Kidney tubule cell (primary cell): ENCODE results near the gene DENND1B.

Experiments
- DNase-seq: peaks from one replicate; pipeline ENCODE4 v3.0.0-alpha.2; 2018; ENCODE audit warnings: low spot score

DENND1B gene

DNA sequence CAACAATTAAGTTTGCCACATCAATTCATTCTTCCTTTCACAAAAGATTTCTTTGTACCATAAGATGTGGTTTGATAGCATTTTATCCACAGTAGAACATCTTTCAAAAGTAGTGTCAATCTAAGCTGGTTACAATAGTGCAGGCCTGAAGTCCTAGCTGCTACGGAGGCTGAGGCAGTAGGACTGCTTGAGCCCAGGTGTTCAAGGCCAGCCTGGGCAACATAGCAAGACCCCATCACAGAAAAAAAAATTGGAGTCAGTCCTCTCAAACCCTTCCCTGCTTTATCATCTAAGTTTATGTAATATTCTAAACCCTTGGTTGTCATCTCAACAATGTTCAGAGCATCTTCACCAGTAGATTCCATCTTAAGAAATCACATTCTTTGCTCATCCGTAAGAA lies 31.7 kb downstream of the DENND1B start:
- DNase-seq = no peak

DNA sequence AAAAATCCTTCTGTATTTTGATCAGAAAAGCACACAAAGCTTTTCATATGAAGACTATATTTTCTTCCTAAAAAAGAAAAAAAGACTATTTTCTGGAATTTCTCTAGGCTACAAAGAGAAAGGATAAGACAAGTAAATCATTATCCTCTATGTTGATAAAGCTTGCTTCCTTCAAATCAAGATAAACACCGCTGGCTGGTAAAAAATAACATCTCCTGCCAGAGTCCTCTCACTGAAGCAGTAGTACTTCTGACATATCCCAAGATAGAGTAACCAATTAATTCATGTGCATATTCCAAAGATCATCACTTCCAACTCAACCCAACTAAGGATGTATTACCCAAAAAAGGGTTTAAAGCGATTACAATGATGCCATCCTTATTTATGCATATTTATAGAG lies 34.3 kb downstream of the DENND1B start:
- no peak for DNase-seq

DNA sequence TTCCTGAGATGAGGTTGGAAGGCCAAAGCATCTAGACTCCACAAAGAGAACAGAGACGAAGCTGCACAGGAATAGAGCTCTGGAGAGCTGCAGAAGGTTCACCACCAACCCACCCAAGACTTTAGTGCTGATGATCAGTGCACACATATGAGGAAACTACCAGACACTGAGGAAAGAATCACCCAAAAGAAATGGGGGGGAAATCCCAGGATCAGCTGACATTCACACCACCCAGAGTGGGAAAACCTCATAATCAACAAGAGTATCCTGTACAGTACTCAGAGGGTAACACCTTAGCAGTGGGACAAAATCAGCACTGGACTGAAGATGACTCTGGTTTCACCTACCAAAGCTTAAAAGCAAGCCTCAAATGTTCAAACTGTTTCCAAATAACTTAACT lies 36.4 kb downstream of the DENND1B start:
- DNase-seq = no peak

DNA sequence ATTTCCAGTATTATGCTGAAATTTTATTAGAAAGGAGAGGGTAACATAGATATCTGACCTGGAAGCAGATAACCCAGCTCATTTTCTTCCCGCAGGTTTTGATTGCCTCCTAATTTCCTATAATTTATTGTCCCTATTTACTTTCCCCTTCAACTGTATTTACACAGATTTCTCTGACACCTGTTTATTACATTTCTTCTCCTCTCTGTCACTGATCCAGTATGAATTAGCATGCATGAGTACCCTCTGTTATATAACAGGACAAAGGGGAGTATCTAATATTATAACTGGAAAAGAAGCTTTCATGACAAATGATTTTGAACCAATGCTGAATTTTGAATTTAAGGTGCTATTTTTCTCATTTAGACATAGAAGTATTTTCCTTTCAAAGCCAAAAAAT lies 37.4 kb downstream of the DENND1B start:
- DNase-seq = no peak

DNA sequence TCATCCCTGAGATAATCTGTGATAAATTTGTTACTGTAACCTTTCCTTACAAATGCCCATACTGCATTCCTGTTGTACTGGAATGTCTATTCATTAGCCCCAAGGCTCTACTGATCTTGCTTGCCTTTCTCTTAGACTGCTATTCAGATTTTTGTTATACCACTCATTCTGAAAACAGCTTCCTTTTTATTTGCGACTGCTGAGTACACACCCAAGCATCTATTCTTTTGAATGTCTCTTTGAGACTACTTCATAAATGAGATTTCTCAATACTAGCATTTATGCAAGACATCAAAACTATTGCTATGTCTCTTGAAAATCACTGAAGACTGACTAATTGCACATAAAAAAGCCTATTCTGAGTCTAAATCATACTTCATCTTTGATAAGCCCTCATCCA lies 38.6 kb downstream of the DENND1B start:
- peak; percentile 17 for DNase-seq

DNA sequence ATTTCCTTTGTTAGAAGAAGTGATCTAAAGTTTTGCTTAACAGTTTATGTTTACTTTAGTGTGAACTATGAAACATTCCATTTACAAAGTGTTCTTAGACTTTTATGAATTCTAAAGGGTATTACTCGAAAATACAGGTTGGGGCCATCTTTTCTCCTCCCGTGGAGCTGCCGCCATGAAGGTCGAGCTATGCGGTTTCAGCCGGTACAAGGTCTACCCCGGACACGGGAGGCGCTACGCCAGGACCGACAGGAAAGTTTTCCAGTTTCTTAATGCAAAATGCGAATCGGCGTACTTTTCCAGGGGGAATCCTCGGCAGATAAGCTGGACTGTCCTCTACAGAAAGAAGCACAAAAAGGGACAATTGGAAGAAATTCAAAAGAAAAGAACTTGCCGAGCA lies 39.8 kb downstream of the DENND1B start:
- DNase-seq = no peak

DNA sequence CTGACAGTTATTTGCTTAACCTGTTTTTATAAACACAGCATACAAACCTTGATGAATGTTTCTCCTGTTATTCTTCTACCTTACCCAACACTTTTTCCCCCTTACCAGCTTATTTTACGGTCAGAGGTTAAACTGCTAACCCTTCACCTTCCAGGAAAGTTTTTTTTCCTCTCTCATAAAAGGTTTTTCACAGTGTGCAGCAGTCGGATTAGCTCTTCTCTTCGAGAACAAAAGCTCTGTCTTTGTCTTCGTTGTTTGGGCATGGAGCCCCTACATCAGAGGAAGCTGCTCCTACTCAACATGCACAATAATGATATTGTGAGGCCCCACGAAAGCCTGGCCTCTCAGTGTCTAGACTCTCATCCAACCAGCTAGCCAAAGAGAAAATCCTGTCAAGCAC lies 42.0 kb downstream of the DENND1B start:
- no peak for DNase-seq

DNA sequence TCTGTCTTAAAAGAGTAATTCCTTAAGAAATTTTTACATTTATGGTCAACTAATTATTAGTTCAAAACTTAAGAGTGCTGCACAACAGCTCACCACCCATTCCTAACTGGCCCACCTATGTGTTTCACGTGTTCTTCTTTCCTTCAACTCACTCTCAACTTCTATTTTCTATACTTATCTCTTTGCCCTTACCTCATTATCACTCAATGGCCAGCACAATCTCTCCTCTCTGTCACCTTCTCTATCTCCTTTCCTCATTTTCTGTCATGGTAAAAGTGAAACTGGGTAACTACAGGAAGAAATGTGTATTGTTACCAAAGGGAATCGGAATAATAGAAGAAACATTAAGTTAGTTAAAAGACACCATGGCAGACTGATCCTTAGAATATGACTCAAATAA lies 43.1 kb downstream of the DENND1B start:
- no peak for DNase-seq

DNA sequence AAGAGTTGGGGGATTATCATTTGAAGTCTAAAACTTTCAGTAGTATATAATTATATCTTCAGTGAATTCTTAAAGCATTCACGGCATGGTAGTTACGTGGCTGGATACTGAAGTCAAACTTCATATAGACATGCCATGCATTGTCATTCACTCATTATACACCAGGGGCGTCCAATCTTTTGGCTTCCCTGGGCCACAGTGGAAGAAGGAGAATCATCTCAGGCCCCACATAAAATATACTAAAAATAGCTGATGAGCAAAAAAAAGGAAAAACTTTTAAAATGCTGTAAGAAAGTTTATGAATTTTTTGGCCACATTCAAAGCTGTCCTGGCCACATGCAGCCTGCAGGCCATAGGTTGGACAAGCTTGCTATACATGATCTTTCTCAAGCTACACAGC lies 43.8 kb downstream of the DENND1B start:
- no peak for DNase-seq

DNA sequence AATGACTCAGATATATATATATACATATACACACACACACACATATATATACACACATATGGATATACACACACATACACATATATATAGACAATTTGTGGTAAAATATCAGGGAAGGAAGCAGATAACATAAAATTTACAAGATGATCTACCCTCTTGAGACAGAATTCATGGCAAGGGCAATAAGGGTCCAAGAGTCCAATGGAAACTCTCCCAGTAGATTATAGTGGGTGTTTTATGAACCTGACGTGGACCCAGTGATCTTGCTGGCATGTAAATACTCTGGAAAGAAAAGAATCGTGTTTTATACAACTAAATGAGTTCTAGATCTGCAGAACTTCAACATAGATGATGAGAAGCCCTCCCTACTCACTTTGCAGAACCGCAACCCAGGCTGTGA lies 49.3 kb downstream of the DENND1B start:
- DNase-seq = no peak

DNA sequence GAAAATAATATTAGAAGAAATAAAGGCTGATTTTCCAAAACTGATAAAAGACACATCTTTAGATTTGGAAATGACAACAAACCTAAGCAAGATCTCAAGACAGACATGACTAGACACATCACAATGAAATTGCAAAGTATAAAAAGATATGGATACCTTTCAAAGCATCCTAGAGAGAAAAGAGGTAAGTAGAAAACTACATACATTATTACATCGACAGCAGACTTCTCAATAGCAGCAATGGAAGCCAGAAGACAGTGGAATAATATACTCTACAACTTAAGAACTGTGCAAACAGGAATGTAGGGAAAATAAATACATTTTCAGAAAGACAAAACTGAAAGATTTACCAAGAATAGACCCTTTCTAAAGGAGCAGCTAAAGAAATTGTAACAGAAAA lies 50.2 kb downstream of the DENND1B start:
- peak; percentile 12 for DNase-seq

DNA sequence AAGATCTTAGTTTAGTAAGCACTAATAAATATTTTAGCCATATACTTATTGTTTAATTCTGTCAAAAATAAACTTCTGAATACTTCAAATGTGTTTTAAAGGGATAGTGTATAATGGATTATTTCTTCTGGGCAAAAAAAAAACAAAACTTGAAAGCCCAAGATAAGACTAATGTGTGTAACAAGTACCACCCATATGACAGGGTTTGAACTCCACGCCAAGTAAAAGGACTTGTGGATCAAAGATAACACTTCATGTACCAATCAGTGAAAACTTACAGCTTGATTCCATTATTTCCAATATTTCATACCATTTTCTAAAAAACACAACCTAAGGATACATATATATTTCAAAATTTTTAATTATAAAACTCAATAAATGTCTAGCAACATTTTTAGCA lies 59.5 kb downstream of the DENND1B start:
- no peak for DNase-seq

DNA sequence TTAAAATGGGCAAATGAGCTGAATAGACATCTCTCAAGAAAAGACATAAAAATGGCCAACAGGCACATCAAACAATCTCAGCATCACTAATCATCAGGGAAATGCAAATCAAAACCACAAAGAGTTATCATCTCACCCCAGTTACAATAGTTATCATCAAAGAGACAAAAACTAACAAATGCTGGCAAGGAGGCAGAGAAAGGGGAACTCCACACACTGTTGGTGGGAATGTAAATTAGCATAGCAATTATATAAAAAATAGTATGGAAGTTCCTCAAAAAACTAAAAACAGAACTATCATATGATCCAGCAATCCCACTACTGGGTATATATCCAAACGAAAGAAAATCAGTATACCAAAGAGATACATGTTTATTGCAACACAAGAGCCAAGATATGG lies 68.7 kb downstream of the DENND1B start:
- DNase-seq = no peak

DNA sequence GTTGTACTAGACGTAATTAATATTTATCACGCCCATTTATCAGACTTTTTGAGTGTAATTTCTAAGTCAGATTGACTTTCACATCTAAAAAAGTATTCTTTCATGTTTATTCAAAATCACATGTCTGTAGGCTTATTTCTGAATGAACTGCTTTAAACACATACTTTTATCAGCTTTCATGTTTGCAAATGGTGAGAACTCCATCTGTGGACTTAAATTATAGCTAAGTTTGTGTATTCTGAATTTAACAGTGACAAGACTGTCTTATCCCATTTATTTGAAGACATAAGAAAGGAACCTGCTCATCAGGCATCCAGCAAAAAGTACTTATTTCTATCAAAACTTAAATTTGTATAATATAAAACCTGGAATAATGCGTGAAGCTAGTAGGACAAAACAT lies 69.3 kb downstream of the DENND1B start:
- no peak for DNase-seq

DNA sequence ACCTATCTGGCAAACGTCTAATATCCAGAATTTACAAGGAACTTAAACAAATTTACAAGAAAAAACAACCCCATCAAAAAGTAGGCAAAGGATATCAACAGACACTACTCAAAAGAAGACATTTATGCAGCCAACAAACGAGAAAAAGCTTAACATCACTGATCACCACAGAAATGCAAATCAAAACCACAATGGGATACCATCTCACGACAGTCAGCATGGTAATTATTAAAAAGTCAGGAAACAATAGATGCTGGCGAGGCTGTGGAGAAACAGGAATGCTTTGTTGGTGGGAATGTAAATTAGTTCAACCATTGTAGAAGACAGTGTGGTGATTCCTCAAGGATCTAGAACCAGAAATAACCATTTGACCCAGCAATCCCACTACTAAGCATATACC lies 74.6 kb downstream of the DENND1B start:
- peak; percentile 63 for DNase-seq

DNA sequence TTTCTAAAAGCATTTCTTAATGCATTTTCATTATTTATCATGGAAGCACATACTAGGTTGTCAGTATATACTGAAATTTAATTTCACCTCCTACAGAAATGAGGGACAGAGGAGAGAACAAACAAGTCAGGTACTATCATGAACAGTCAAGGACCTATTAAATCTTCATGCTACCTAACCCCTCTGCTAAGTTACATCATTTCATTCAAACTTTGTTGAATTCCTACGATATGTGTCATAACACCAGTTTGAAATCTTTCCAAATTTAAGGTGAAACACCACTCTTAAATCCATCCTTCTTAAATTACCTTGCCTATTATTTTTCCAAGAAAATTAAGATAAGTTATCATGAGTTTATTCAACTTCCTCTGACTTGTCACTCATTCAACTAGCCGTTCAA lies 78.9 kb downstream of the DENND1B start:
- peak; percentile 50 for DNase-seq

DNA sequence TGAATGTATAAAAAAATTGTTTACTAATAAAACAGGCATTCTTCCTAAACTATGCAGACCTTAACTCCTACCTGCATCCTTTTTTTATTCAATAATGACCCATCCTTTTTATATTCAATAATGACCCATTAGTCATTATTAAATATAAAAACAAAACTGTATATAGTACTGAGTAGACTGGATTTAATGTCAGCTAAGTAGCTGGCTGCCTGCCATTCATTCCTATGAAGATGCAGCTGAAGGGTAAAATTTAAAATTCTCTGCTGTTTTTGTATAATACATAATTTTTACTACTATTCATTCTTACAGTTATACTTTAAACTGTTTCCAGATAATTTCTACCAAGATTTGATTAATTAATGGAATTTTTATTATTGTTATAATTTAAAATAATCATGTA lies 79.3 kb downstream of the DENND1B start:
- no peak for DNase-seq

DNA sequence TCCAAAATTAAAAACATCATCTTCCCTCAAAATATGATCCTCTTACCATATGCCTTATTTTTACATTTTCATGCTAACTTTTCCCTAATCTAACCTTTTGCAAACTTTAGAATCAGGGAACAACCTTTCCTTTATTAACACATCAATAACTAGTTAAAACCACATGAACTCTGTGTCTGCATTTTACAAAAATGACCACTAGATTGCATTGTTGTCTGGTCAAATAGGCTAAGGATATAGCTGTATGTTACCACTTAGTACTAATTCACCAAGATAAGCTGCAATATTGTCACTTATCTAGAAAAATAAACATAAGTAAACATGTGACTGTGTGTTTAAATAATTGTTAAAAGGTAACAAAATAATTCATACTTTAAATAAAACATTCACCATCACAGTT lies 82.3 kb downstream of the DENND1B start:
- peak; percentile 23 for DNase-seq

DNA sequence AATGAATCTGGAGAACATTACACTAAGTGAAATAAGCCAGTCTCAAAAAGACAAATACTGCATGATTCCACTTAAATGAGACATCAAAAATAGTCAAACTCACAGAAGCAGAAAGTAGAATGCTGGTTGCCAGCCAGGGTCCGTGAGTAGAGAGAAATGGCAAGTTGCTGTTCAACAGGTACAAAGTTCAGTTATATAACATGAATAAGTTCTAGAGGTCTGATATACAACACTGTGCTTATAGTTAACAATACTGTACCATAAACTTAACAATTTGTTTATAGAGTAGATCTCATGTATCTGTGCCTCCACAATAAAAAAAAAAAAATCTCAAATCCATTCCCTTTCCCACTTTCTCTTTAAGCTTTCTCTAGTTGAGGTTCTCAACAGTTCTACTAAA lies 83.5 kb downstream of the DENND1B start:
- DNase-seq = no peak

DNA sequence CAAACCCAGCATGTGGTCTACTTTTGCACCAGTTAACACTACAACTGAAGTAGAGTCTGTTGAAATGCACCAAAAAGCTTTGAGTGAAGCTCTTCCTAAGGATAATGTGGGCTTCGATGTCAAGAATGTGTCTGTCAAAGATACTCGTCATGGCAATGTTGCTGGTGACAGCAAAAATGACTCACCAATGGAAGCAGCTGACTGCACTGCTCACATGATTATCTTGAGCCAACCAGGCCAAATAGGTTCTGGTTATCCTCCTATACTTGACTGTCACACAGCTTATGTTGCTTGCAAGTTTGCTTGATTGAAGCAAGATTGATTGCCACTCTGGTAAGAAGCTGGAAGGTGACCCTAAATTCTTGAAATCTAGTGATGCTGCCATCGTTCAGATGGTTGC lies 85.2 kb downstream of the DENND1B start:
- no peak for DNase-seq

DNA sequence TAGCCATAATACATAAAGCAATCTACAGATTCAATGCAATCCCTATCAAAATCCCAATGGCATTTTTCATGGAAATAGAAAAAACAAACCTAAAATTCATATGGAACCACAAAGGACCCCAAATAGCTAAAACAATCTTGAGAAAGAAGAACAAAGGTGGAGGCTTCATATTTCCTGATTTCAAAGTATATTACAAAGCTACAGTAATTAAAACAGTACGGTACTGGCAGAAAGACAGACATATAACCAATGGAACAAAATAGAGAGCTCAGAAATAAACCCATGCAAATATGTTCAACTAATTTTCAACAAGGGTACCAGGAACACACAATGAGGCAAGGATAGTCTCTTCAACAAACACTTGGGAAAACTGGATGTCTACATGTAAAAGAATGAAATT lies 87.0 kb downstream of the DENND1B start:
- DNase-seq = no peak

DNA sequence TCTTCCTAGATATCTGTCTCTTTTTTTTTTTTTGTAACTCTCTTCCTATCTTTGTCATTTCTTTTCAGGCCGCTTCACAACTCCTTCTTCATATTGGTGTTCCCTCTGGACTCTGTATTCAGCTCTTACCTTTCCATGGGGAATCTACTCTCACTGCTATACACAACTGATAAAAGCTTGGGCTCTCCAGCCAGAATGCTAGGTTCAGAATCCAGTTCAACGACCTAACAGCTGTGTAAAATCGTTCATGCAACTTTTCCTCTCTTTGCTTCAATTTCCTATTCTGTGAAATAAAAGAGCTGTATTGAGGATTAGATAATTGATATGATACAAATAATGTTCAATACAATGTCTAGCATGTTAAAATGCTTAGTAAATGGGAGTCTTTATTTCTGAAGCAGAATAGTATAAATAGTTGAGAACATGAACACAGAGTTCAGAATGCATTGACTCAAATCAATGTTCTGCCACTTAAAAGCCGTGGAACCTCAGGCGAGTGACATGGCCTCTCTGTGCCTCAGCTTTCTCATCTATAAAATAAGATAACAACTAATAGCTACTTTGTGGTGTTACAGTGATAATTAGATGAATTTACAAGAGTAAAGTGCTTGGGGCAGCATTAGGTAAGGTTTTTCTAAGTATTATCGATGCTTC lies 88.5 kb downstream of the DENND1B start:
- DNase-seq = no peak

DNA sequence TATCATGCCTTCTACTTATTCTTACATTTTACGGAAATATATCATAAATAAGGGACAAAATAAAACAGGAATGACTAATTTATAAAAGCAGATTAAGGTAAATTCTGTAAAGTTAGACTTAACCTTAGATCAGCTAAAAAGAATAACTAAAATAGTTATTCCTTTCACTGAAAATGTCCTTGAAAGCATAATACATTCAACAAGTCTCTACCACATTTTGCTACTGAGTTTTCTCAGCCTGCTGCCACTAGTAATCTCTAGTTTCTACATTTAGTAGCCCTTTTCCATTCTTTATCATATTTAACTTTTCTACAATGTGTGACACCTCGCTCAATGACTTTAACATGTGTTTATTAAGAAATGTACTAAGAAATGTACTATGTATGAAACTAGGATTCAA lies 89.0 kb downstream of the DENND1B start:
- no peak for DNase-seq

DNA sequence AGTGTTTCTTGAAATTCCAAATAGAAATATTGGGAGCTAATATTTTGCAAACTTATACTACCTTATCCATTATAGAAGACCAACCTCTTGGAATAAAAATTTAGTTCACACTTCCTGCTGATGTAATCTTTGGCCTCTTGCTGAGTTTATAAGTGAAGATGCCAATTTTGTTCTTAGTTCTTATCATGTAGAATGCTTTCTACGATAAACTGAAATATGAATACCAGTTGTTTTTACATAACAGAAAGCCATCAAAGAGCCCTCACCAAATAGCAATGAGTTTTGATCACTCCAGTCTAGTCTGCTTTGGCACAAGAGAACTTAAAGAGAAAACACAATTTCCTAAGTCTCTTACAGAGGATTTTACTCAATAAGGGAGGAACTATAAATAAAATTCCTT lies 89.5 kb downstream of the DENND1B start:
- DNase-seq = no peak
